Psoas muscle (tissue), 8 donors: Measurements from ENCODE around the gene MAP3K9. TPM values are rescaled to one million over a fixed set of nuclear protein-coding genes. Genes with fewer than 3 reads are reported as not detected.

Source experiments
- ATAC-seq, 4 donors: fragments of 200-7000 bp; cut with Tn5 transposase; one replicate each; pipeline ENCODE4 v1.9.1; 2020; ENCODE audit warnings: moderate library complexity in 3 of 4, mild to moderate bottlenecking in 2 of 4
- DNase-seq, 2 donors: peaks; one replicate each; pipeline ENCODE4 v3.0.0-alpha.2; 2020
- H3K27ac ChIP-seq: fragments of 200-600 bp; one replicate; pipeline ENCODE4 v1.8.0; 2022
- H3K27me3 ChIP-seq, 3 donors: fragments of 200-600 bp in 1 of 3; one replicate each; pipeline versions ENCODE4 v1.6.1 to v1.8.0; 2013 to 2022; ENCODE audit warnings: low read length in 2 of 3, mild to moderate bottlenecking in 2 of 3, moderate library complexity in 1 of 3; ENCODE audit not compliant: insufficient read depth in 3 of 3
- H3K36me3 ChIP-seq, 2 donors: fragments of 200-600 bp in 1 of 2; one replicate each; pipeline versions ENCODE4 v1.6.1 to v1.8.0; 2013 to 2022; ENCODE audit warnings: low read depth in 1 of 2, mild to moderate bottlenecking in 1 of 2, moderate library complexity in 1 of 2; ENCODE audit not compliant: insufficient read depth in 1 of 2
- H3K4me1 ChIP-seq: fragments of 200-600 bp; one replicate; pipeline ENCODE4 v1.8.0; 2022
- H3K4me3 ChIP-seq: fragments of 200-600 bp; one replicate; pipeline ENCODE4 v1.8.0; 2022; ENCODE audit warnings: mild to moderate bottlenecking
- H3K9me3 ChIP-seq: fragments of 200-600 bp; one replicate; pipeline ENCODE4 v1.8.0; 2022
- WGBS, 3 donors: extraction: QIAGEN DNeasy Blood & Tissue Kit; methylation state at CpG; one replicate each; pipeline versions ENCODE4 v1.1.6 to v1.1.7; 2013; 5-methylcytosine and 5-hydroxymethylcytosine counted together
- intact Hi-C, 2 donors: fragments of 100-400 bp; cut with DNase I; formaldehyde crosslinking; loops; one replicate each; pipeline versions ENCODE4 v1.11.0 to v1.14.2; 2022
- polyA plus RNA-seq, 3 donors: library from polyadenylated mRNA; stranded (reverse); fragments of 200-250 nt; gene quantifications; one replicate each; pipeline ENCODE4 v1.2.3, GENCODE V29; 2013
- total RNA-seq, 4 donors: library from RNA; stranded (reverse); fragmentation: NEBNext Ultra II Directional in 2 of 4; extraction: Animal tissue kit (Norgen Biotek cat#: 25700) in 2 of 4; gene quantifications; one replicate each; pipeline versions ENCODE4 v1.2.1 to v1.2.4, GENCODE V29; 2021 to 2023
- TF ChIP-seq, protein P1 (sequence below): fragments of 200-600 bp; IDR thresholded peaks from one replicate; pipeline ENCODE4 v1.8.0; 2022; ENCODE audit warnings: antibody characterized with exemption
- donor health status: healthy with polysubstance abuse.
- donor health status: DM: no; HTN: no; CAD: no; lungs with moderate emphysema.
- donor health status: Bipolar disorder and iron deficiency.
- donor health status: healthy.
- donor health status: DM: yes; HTN: yes; CAD: no.
- donor health status: DM: no; HTN: no; CAD: no.
- donor health status: DM: no; HTN: no; CAD: no.
- donor health status: DM: yes; HTN: yes; CAD: no.

Gene MAP3K9
- total and polyA plus RNA-seq, 7 donors = 0.44 to 4.3 (median 2.1) TPM

- Histone ChIP-seq H3K4me1 (peaks cover 5% of the 10 kb centered on the region), H3K27me3 (no peaks in the 10 kb centered on the region), H3K36me3 (no peaks in the 10 kb centered on the region), H3K9me3 (no peaks in the 10 kb centered on the region), H3K27ac (no peak overlapping the region), H3K4me3 (no peak overlapping the region)
- DNase-seq = peak in 1 of 2 donors; percentile 55
- TF ChIP-seq, protein P1, sequence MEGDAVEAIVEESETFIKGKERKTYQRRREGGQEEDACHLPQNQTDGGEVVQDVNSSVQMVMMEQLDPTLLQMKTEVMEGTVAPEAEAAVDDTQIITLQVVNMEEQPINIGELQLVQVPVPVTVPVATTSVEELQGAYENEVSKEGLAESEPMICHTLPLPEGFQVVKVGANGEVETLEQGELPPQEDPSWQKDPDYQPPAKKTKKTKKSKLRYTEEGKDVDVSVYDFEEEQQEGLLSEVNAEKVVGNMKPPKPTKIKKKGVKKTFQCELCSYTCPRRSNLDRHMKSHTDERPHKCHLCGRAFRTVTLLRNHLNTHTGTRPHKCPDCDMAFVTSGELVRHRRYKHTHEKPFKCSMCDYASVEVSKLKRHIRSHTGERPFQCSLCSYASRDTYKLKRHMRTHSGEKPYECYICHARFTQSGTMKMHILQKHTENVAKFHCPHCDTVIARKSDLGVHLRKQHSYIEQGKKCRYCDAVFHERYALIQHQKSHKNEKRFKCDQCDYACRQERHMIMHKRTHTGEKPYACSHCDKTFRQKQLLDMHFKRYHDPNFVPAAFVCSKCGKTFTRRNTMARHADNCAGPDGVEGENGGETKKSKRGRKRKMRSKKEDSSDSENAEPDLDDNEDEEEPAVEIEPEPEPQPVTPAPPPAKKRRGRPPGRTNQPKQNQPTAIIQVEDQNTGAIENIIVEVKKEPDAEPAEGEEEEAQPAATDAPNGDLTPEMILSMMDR = no peak
- peak; percentile 73 to 92 (median 86) for ATAC-seq
- intact Hi-C loops = no loop called here
- 21 to 50% (median 32%) methylated on average over 4 of the region's 4 CpGs for whole genome bisulfite sequencing, 3 donors
Observed at GRCh38 chr14:70779667-70780066, 29.6 kb downstream of the MAP3K9 start.

DNA sequence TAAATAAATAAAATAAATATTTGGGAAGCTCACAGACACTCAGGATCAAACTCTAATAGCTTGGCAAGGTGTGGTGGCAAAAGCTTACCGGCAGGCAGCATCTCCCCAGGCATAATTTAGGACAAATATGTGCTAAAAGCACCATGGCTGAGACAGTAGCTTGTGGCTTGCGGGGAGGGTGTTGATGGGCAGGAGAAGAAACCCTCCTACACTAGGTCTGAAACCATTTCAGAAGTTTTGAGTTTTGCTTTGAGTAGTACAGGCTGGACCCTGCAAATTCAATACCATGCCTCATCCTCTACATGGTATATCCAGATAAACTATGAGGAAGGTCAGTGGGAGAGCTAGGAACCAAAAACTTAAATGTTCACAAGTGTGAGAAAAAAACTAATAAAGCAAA, 33.1 kb downstream of the MAP3K9 start:
- TF ChIP-seq, protein P1 = no peak
- no peak for ATAC-seq
- Histone ChIP-seq H3K4me1 (peaks cover 5% of the 10 kb centered on the region), H3K36me3 (no peaks in the 10 kb centered on the region), H3K9me3 (no peaks in the 10 kb centered on the region), H3K27me3 (no peaks in the 10 kb centered on the region), H3K27ac (no peak overlapping the region), H3K4me3 (no peak overlapping the region)
- WGBS, 3 donors = 91 to 97% (median 95%) methylated on average over 2 of the region's 2 CpGs
- DNase-seq = no peak
- intact Hi-C loops = no loop called here

- Histone ChIP-seq H3K4me1 (no peaks in the 10 kb centered on the region), H3K9me3 (no peaks in the 10 kb centered on the region), H3K27ac (no peak overlapping the region), H3K27me3 (no peaks in the 10 kb centered on the region), H3K36me3 (no peaks in the 10 kb centered on the region), H3K4me3 (no peak overlapping the region)
- 70 to 79% (median 70%) methylated on average over 3 of the region's 3 CpGs for WGBS, 3 donors
- intact Hi-C loops = no loop called here
- ATAC-seq (no peak), DNase-seq (no peak)
- TF ChIP-seq, protein P1 = no peak
Observed at GRCh38 chr14:70773182-70773862, 36.0 kb downstream of the MAP3K9 start.

GRCh38 chr14:70771781-70772212, 37.5 kb downstream of the MAP3K9 start:
- H3K27me3 ChIP-seq = no peaks in the 10 kb centered on the region
- ATAC-seq (no peak), DNase-seq (no peak)
- H3K36me3 ChIP-seq = no peaks in the 10 kb centered on the region
- H3K9me3 ChIP-seq = no peaks in the 10 kb centered on the region
- H3K27ac ChIP-seq = no peak overlapping the region
- intact Hi-C loops = no loop called here
- H3K4me1 ChIP-seq = no peaks in the 10 kb centered on the region
- TF ChIP-seq, protein P1 = no peak
- no peak overlapping the region for H3K4me3 ChIP-seq
- 52 to 65% (median 58%) methylated on average over 15 of the region's 15 CpGs for WGBS, 3 donors

- no peak for DNase-seq
- Histone ChIP-seq H3K27ac (no peak overlapping the region), H3K9me3 (no peaks in the 10 kb centered on the region), H3K27me3 (no peaks in the 10 kb centered on the region), H3K4me1 (no peaks in the 10 kb centered on the region), H3K36me3 (no peaks in the 10 kb centered on the region), H3K4me3 (no peak overlapping the region)
- WGBS, 3 donors = 81 to 83% (median 82%) methylated on average over 7 of the region's 7 CpGs
- ATAC-seq = no peak
- TF ChIP-seq, protein P1 = no peak
- intact Hi-C loops = no loop called here
Observed at GRCh38 chr14:70770490-70770889, 38.8 kb downstream of the MAP3K9 start.
